Measurements from ENCODE around the gene MCL1. TPM values are rescaled to one million over a fixed set of nuclear protein-coding genes. Genes with fewer than 3 reads are reported as not detected.

MCL1 gene
- total RNA-seq, 1 experiment from 2014 or later, result 150 TPM

DNA sequence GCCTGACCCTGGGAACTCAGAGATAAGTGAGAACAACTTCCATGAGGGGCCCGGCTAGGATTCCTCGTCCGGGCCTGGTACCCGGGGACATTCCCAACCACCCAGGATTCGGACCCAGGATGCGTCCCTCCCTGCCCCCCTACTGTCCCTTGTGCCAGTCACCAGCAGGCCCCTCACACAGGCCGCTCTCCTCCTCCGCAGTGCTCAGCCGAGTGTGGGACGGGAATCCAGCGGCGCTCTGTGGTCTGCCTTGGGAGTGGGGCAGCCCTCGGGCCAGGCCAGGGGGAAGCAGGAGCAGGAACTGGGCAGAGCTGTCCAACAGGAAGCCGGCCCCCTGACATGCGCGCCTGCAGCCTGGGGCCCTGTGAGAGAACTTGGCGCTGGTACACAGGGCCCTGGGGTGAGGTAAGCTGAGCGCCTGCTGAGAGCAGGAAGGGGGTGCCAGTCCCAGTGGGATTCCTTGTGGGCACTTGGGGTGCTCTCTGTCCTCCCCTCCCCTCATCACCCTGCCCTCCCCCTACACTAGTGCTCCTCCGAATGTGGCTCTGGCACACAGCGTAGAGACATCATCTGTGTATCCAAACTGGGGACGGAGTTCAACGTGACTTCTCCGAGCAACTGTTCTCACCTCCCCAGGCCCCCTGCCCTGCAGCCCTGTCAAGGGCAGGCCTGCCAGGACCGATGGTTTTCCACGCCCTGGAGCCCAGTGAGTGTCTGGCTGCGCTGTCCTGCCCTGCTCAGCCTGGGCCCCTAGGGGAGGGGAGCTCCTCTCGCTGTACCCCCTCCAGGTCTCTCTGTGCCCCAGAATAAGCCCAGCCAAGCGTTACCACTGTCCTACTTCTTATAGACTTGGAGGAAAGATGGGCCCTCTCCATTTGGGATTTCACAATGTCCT, 20.4 kb downstream of the MCL1 start:
- no peak for DNase-seq
- H2AFZ ChIP-seq (ENCODE audit: low read length), result no peak overlapping the region
- H3K27ac ChIP-seq (ENCODE audit: low read length), result no peak overlapping the region
- H3K9me2 ChIP-seq (replicated peaks; ENCODE audit: insufficient read depth, low read length), result no peaks in the 10 kb centered on the region
- H3K4me3 ChIP-seq (ENCODE audit: low read length), result no peak overlapping the region
- H3K79me2 ChIP-seq (ENCODE audit: low read length), result no peaks in the 10 kb centered on the region
- H3K4me1 ChIP-seq (ENCODE audit: low read length), result peaks cover 44% of the 10 kb centered on the region
- no peaks in the 10 kb centered on the region for H3K27me3 ChIP-seq (ENCODE audit: low read length)
- no peaks in the 10 kb centered on the region for H3K9me3 ChIP-seq (ENCODE audit: low read length)
- H3K9ac ChIP-seq (ENCODE audit: low read length), result no peak overlapping the region
- H4K20me1 ChIP-seq (ENCODE audit: insufficient read depth, low read depth, low read length), result 0 out of 2 replicates have a peak, but pooled peaks cover 4% of the 10 kb centered on the region
- no peak overlapping the region for H3K4me2 ChIP-seq (ENCODE audit: low read depth, low read length, poor library complexity, severe bottlenecking)
- no peaks in the 10 kb centered on the region for H3K36me3 ChIP-seq (ENCODE audit: insufficient read depth, low read length)

DNA sequence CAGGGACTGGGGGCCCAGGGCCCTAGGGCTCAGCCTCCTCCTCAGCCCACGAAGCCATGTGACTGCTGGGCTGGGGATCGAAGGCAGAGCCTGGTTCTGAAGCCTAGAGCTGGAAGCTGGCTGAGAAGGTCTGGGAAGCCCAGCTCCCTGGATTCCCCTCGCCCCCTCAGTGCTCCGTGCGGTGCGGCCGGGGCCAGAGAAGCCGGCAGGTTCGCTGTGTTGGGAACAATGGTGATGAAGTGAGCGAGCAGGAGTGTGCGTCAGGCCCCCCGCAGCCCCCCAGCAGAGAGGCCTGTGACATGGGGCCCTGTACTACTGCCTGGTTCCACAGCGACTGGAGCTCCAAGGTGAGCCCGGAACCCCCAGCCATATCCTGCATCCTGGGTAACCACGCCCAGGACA, 21.1 kb downstream of the MCL1 start:
- Histone ChIP-seq H3K36me3 (ENCODE audit: insufficient read depth, low read length) (no peaks in the 10 kb centered on the region), H3K79me2 (ENCODE audit: low read length) (no peaks in the 10 kb centered on the region), H3K9ac (ENCODE audit: low read length) (no peak overlapping the region), H3K27ac (ENCODE audit: low read length) (no peak overlapping the region), H3K4me2 (ENCODE audit: low read depth, low read length, poor library complexity, severe bottlenecking) (no peak overlapping the region), H3K9me2 (replicated peaks; ENCODE audit: insufficient read depth, low read length) (no peaks in the 10 kb centered on the region), H3K4me1 (ENCODE audit: low read length) (peaks cover 37% of the 10 kb centered on the region), H3K9me3 (ENCODE audit: low read length) (no peaks in the 10 kb centered on the region), H2AFZ (ENCODE audit: low read length) (no peak overlapping the region), H4K20me1 (ENCODE audit: insufficient read depth, low read depth, low read length) (0 out of 2 replicates have a peak, but pooled peaks cover 4% of the 10 kb centered on the region), H3K27me3 (ENCODE audit: low read length) (no peaks in the 10 kb centered on the region), H3K4me3 (ENCODE audit: low read length) (no peak overlapping the region)
- no peak for DNase-seq

- no peaks in the 10 kb centered on the region for H3K79me2 ChIP-seq (ENCODE audit: low read length)
Measured at GRCh38 chr1:150557813-150558212, 21.6 kb downstream of the MCL1 start.

GRCh38 chr1:150557065-150557600, 22.3 kb downstream of the MCL1 start:
- Histone ChIP-seq H3K36me3 (ENCODE audit: insufficient read depth, low read length) (no peaks in the 10 kb centered on the region), H3K4me3 (ENCODE audit: low read length) (no peak overlapping the region), H3K27ac (ENCODE audit: low read length) (no peak overlapping the region), H2AFZ (ENCODE audit: low read length) (no peak overlapping the region), H3K9me2 (replicated peaks; ENCODE audit: insufficient read depth, low read length) (no peaks in the 10 kb centered on the region), H3K79me2 (ENCODE audit: low read length) (no peaks in the 10 kb centered on the region), H3K9ac (ENCODE audit: low read length) (no peak overlapping the region), H3K9me3 (ENCODE audit: low read length) (no peaks in the 10 kb centered on the region), H3K4me2 (ENCODE audit: low read depth, low read length, poor library complexity, severe bottlenecking) (no peak overlapping the region), H3K27me3 (ENCODE audit: low read length) (no peaks in the 10 kb centered on the region), H4K20me1 (ENCODE audit: insufficient read depth, low read depth, low read length) (0 out of 2 replicates have a peak, but pooled peaks cover 4% of the 10 kb centered on the region), H3K4me1 (ENCODE audit: low read length) (peaks cover 30% of the 10 kb centered on the region)
- DNase-seq, result no peak

More at GRCh38 chr1:150557813-150558212, 21.6 kb downstream of the MCL1 start:
- 0 out of 2 replicates have a peak, but pooled peaks cover 4% of the 10 kb centered on the region for H4K20me1 ChIP-seq (ENCODE audit: insufficient read depth, low read depth, low read length)
- no peaks in the 10 kb centered on the region for H3K36me3 ChIP-seq (ENCODE audit: insufficient read depth, low read length)
- no peak overlapping the region for H3K4me2 ChIP-seq (ENCODE audit: low read depth, low read length, poor library complexity, severe bottlenecking)
- H3K4me3 ChIP-seq (ENCODE audit: low read length), result no peak overlapping the region
- H3K9ac ChIP-seq (ENCODE audit: low read length), result no peak overlapping the region
- H3K9me3 ChIP-seq (ENCODE audit: low read length), result no peaks in the 10 kb centered on the region
- no peak overlapping the region for H3K27ac ChIP-seq (ENCODE audit: low read length)
- peaks cover 32% of the 10 kb centered on the region for H3K4me1 ChIP-seq (ENCODE audit: low read length)
- no peak for DNase-seq
- no peak overlapping the region for H2AFZ ChIP-seq (ENCODE audit: low read length)
- no peaks in the 10 kb centered on the region for H3K9me2 ChIP-seq (replicated peaks; ENCODE audit: insufficient read depth, low read length)
- no peaks in the 10 kb centered on the region for H3K27me3 ChIP-seq (ENCODE audit: low read length)

- peaks cover 22% of the 10 kb centered on the region for H3K4me1 ChIP-seq (ENCODE audit: low read length)
- DNase-seq, result no peak
- H3K27ac ChIP-seq (ENCODE audit: low read length), result no peak overlapping the region
- no peaks in the 10 kb centered on the region for H3K27me3 ChIP-seq (ENCODE audit: low read length)
- peaks cover 4% of the 10 kb centered on the region; the same call in 1 of the 2 replicates for H4K20me1 ChIP-seq (ENCODE audit: insufficient read depth, low read depth, low read length)
- no peak overlapping the region for H2AFZ ChIP-seq (ENCODE audit: low read length)
- no peak overlapping the region for H3K9ac ChIP-seq (ENCODE audit: low read length)
- no peak overlapping the region for H3K4me3 ChIP-seq (ENCODE audit: low read length)
- no peaks in the 10 kb centered on the region for H3K9me2 ChIP-seq (replicated peaks; ENCODE audit: insufficient read depth, low read length)
- H3K36me3 ChIP-seq (ENCODE audit: insufficient read depth, low read length), result no peaks in the 10 kb centered on the region
- H3K79me2 ChIP-seq (ENCODE audit: low read length), result no peaks in the 10 kb centered on the region
- H3K4me2 ChIP-seq (ENCODE audit: low read depth, low read length, poor library complexity, severe bottlenecking), result no peak overlapping the region
- no peaks in the 10 kb centered on the region for H3K9me3 ChIP-seq (ENCODE audit: low read length)
Measured at GRCh38 chr1:150555971-150556865, 23.2 kb downstream of the MCL1 start.

GRCh38 chr1:150555198-150555970, 24.0 kb downstream of the MCL1 start:
- Histone ChIP-seq H4K20me1 (ENCODE audit: insufficient read depth, low read depth, low read length) (peaks cover 4% of the 10 kb centered on the region; the same call in 1 of the 2 replicates), H2AFZ (ENCODE audit: low read length) (no peak overlapping the region)
- no peak for DNase-seq

GRCh38 chr1:150554086-150554452, 25.3 kb downstream of the MCL1 start:
- H3K79me2 ChIP-seq (ENCODE audit: low read length), result no peaks in the 10 kb centered on the region
- H3K4me2 ChIP-seq (ENCODE audit: low read depth, low read length, poor library complexity, severe bottlenecking), result no peak overlapping the region
- H3K9me3 ChIP-seq (ENCODE audit: low read length), result no peaks in the 10 kb centered on the region
- DNase-seq, result no peak
- H2AFZ ChIP-seq (ENCODE audit: low read length), result no peak overlapping the region
- no peaks in the 10 kb centered on the region for H3K27me3 ChIP-seq (ENCODE audit: low read length)
- no peak overlapping the region for H3K9ac ChIP-seq (ENCODE audit: low read length)
- H3K9me2 ChIP-seq (replicated peaks; ENCODE audit: insufficient read depth, low read length), result no peaks in the 10 kb centered on the region
- no peak overlapping the region for H3K4me3 ChIP-seq (ENCODE audit: low read length)
- peaks cover 10% of the 10 kb centered on the region for H3K4me1 ChIP-seq (ENCODE audit: low read length)
- no peak overlapping the region for H3K27ac ChIP-seq (ENCODE audit: low read length)
- peaks cover under 1% of the 10 kb centered on the region; the same call in 1 of the 2 replicates for H4K20me1 ChIP-seq (ENCODE audit: insufficient read depth, low read depth, low read length)
- no peaks in the 10 kb centered on the region for H3K36me3 ChIP-seq (ENCODE audit: insufficient read depth, low read length)

More at GRCh38 chr1:150555198-150555970, 24.0 kb downstream of the MCL1 start:
- H3K27ac ChIP-seq (ENCODE audit: low read length), result no peak overlapping the region
- H3K4me1 ChIP-seq (ENCODE audit: low read length), result peaks cover 14% of the 10 kb centered on the region
- H3K79me2 ChIP-seq (ENCODE audit: low read length), result no peaks in the 10 kb centered on the region
- no peaks in the 10 kb centered on the region for H3K9me2 ChIP-seq (replicated peaks; ENCODE audit: insufficient read depth, low read length)
- no peak overlapping the region for H3K4me3 ChIP-seq (ENCODE audit: low read length)
- no peak overlapping the region for H3K4me2 ChIP-seq (ENCODE audit: low read depth, low read length, poor library complexity, severe bottlenecking)
- H3K9ac ChIP-seq (ENCODE audit: low read length), result no peak overlapping the region
- H3K27me3 ChIP-seq (ENCODE audit: low read length), result no peaks in the 10 kb centered on the region
- H3K36me3 ChIP-seq (ENCODE audit: insufficient read depth, low read length), result no peaks in the 10 kb centered on the region
- H3K9me3 ChIP-seq (ENCODE audit: low read length), result no peaks in the 10 kb centered on the region
